IPS-18c (cell line): ENCODE data around the gene SRPX2.
A peak's percentile ranks its signal among the peaks of the same experiment; 100 is the strongest.

Experiments
- H3K4me3 ChIP-seq: 2 replicates; pipeline ENCODE4 v1.7.0; 2013; ENCODE audit warnings: low read depth, mild to moderate bottlenecking, low read length, moderate library complexity; ENCODE audit not compliant: insufficient read depth
- H3K9me3 ChIP-seq: one replicate; pipeline ENCODE4 v1.6.1; 2013; ENCODE audit warnings: mild to moderate bottlenecking, low read length, moderate library complexity; ENCODE audit not compliant: control insufficient read depth, insufficient read depth

Gene SRPX2

GRCh38 chrX:100643956-100644860 is at the start of gene SRPX2:
SRPX2 (plus strand) TSS chrX:100644199; CDS start chrX:100646323, 2,124 bp downstream.
- no peaks in the 10 kb centered on the region for H3K9me3 ChIP-seq
- H3K4me3 ChIP-seq, result no peak within 1 kb of the TSS

GRCh38 chrX:100596601-100597000 is 47.4 kb upstream of the SRPX2 start:
- no peak overlapping the region for H3K4me3 ChIP-seq
- H3K9me3 ChIP-seq, result no peaks in the 10 kb centered on the region

GRCh38 chrX:100599456-100599855 is 44.5 kb upstream of the SRPX2 start:
- Histone ChIP-seq H3K4me3 (no peak overlapping the region), H3K9me3 (no peaks in the 10 kb centered on the region)

- Histone ChIP-seq H3K9me3 (no peaks in the 10 kb centered on the region), H3K4me3 (no peak overlapping the region)
Measured at GRCh38 chrX:100600340-100600739, 43.7 kb upstream of the SRPX2 start.

GRCh38 chrX:100600758-100601157 is 43.2 kb upstream of the SRPX2 start:
- no peak overlapping the region for H3K4me3 ChIP-seq

GRCh38 chrX:100606753-100607152 is 37.2 kb upstream of the SRPX2 start:
- Histone ChIP-seq H3K9me3 (no peaks in the 10 kb centered on the region), H3K4me3 (no peak overlapping the region)

More at GRCh38 chrX:100600758-100601157, 43.2 kb upstream of the SRPX2 start:
- H3K9me3 ChIP-seq, result no peaks in the 10 kb centered on the region

- Histone ChIP-seq H3K4me3 (no peak overlapping the region), H3K9me3 (no peaks in the 10 kb centered on the region)
Measured at GRCh38 chrX:100609591-100609990, 34.4 kb upstream of the SRPX2 start.

- Histone ChIP-seq H3K4me3 (no peak overlapping the region), H3K9me3 (no peaks in the 10 kb centered on the region)
Measured at GRCh38 chrX:100611951-100612350, 32.0 kb upstream of the SRPX2 start.

- no peaks in the 10 kb centered on the region for H3K9me3 ChIP-seq
Measured at GRCh38 chrX:100615005-100615404, 29.0 kb upstream of the SRPX2 start.

GRCh38 chrX:100623001-100623400 is 21.0 kb upstream of the SRPX2 start:
- no peak overlapping the region for H3K4me3 ChIP-seq
- H3K9me3 ChIP-seq, result peaks cover 2% of the 10 kb centered on the region

More at GRCh38 chrX:100615005-100615404, 29.0 kb upstream of the SRPX2 start:
- no peak overlapping the region for H3K4me3 ChIP-seq

- H3K9me3 ChIP-seq, result peaks cover 2% of the 10 kb centered on the region
- H3K4me3 ChIP-seq, result no peak overlapping the region
Measured at GRCh38 chrX:100625985-100626491, 18.0 kb upstream of the SRPX2 start.

GRCh38 chrX:100635040-100635439 is 9.0 kb upstream of the SRPX2 start:
- H3K9me3 ChIP-seq, result peaks cover 5% of the 10 kb centered on the region
- no peak overlapping the region; the same call in 1 of the 2 replicates for H3K4me3 ChIP-seq

GRCh38 chrX:100635989-100636320 is 8.0 kb upstream of the SRPX2 start:
- H3K9me3 ChIP-seq, result peaks cover 5% of the 10 kb centered on the region
- peak overlapping the region; percentile 71 for H3K4me3 ChIP-seq

GRCh38 chrX:100636321-100636991 is 7.5 kb upstream of the SRPX2 start, which contains the start of gene TSPAN6:
TSPAN6 (minus strand) TSS chrX:100636806; CDS start chrX:100636694, 112 bp downstream.
- H3K4me3 ChIP-seq, result peak within 1 kb of the TSS; percentile 71
- H3K9me3 ChIP-seq, result peaks cover 5% of the 10 kb centered on the region

- H3K4me3 ChIP-seq, result no peak overlapping the region
- H3K9me3 ChIP-seq, result peaks cover 3% of the 10 kb centered on the region
Measured at GRCh38 chrX:100642290-100642689, 1.7 kb upstream of the SRPX2 start.

- no peaks in the 10 kb centered on the region for H3K9me3 ChIP-seq
- no peak overlapping the region for H3K4me3 ChIP-seq
Measured at GRCh38 chrX:100643212-100643611, 787 bp upstream of the SRPX2 start.

- Histone ChIP-seq H3K4me3 (no peak overlapping the region), H3K9me3 (no peaks in the 10 kb centered on the region)
Measured at GRCh38 chrX:100645106-100645505, 1.1 kb downstream of the SRPX2 start.

- Histone ChIP-seq H3K4me3 (no peak overlapping the region), H3K9me3 (no peaks in the 10 kb centered on the region)
Measured at GRCh38 chrX:100647095-100647494, 3.1 kb downstream of the SRPX2 start.
